ENCODE measurements around the gene MTO1. TPM values are rescaled to one million over a fixed set of nuclear protein-coding genes. Genes with fewer than 3 reads are reported as not detected.
"Not testable (repeated sequence)": the region's sequence is repeated elsewhere in the genome, so short reads cannot be mapped to it uniquely, and the experiment has no call there.

Gene MTO1
- total RNA-seq, 2 experiments from 2014 or later, result 62.1 to 66.4 TPM

DNA sequence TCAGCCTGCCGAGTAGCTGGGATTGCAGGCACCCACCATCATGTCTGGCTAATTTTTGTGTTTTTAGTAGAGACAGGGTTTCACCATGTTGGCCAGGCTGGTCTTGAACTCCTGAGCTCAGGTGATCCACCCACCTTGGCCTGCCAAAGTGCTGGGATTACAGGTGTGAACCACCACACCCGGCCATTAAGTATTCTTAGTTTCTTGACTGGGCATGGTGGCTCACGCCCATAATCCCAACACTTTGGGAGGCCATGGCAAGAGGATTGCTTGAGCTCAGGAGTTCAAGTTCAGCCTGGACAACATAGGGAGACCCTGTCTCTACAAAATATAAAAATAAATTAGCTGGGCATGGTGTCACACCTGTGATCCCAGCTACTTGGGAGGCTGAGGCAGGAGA is 80.9 kb downstream of the MTO1 start:
- H3K4me3 Mint-ChIP-seq; DNase-seq; H3K9me3 Mint-ChIP-seq; H3K27me3 Mint-ChIP-seq; H3K36me3 Mint-ChIP-seq (ENCODE audit: low read depth); H3K4me1 Mint-ChIP-seq; H3K27ac Mint-ChIP-seq: not testable (repeated sequence)
- CTCF ChIA-PET, result interaction anchor here (0.6 kb wide), 1 partner anchor 268 kb away, joined by 3 read pairs; no protein-coding TSS in a partner anchor
- POLR2A ChIA-PET, result interaction anchor here (0.7 kb wide), 1 partner anchor 21 kb away, joined by 3 read pairs; the partner anchor contains the start of gene EEF1A1

GRCh38 chr6:73542891-73543290 is 81.4 kb downstream of the MTO1 start:
- H3K27me3 Mint-ChIP-seq, result peaks cover 4% of the 10 kb centered on the region
- no peak overlapping the region for H3K27ac Mint-ChIP-seq
- ChIA-PET POLR2A (interaction anchor here (0.7 kb wide), 1 partner anchor 22 kb away, joined by 3 read pairs; the partner anchor contains the start of gene EEF1A1), CTCF (interaction anchor here (0.6 kb wide), 1 partner anchor 267 kb away, joined by 3 read pairs; no protein-coding TSS in a partner anchor)
- H3K36me3 Mint-ChIP-seq (ENCODE audit: low read depth), result no peaks in the 10 kb centered on the region
- no peak overlapping the region for H3K4me3 Mint-ChIP-seq
- no peak for DNase-seq
- H3K4me1 Mint-ChIP-seq, result peaks cover 3% of the 10 kb centered on the region
- no peaks in the 10 kb centered on the region for H3K9me3 Mint-ChIP-seq

- POLR2A ChIA-PET, result no interaction called here
- no peak for DNase-seq
- CTCF ChIA-PET, result interaction anchor here (1.3 kb wide), 1 partner anchor 9 kb away, joined by 3 read pairs; no protein-coding TSS in a partner anchor
- H3K27me3 Mint-ChIP-seq, result peaks cover 4% of the 10 kb centered on the region
- H3K4me1 Mint-ChIP-seq, result peaks cover 3% of the 10 kb centered on the region
- H3K4me3 Mint-ChIP-seq, result no peak overlapping the region
- no peaks in the 10 kb centered on the region for H3K9me3 Mint-ChIP-seq
- no peak overlapping the region for H3K27ac Mint-ChIP-seq
- no peaks in the 10 kb centered on the region for H3K36me3 Mint-ChIP-seq (ENCODE audit: low read depth)
Observed at GRCh38 chr6:73547036-73547435, 85.5 kb downstream of the MTO1 start.

GRCh38 chr6:73548458-73549446 is 87.2 kb downstream of the MTO1 start:
- peaks cover 3% of the 10 kb centered on the region for H3K4me1 Mint-ChIP-seq
- ChIA-PET POLR2A (interaction anchor here (1.0 kb wide), 1 partner anchor 25 kb away, joined by 3 read pairs; no protein-coding TSS in a partner anchor), CTCF (interaction anchor here (1.1 to 1.2 kb wide), 2 partner anchors 13 to 146 kb away, joined by 3 read pairs; no protein-coding TSS in a partner anchor)
- DNase-seq, result no peak
- H3K27ac Mint-ChIP-seq, result no peak overlapping the region
- peaks cover 4% of the 10 kb centered on the region for H3K27me3 Mint-ChIP-seq
- no peaks in the 10 kb centered on the region for H3K9me3 Mint-ChIP-seq
- H3K36me3 Mint-ChIP-seq (ENCODE audit: low read depth), result no peaks in the 10 kb centered on the region
- H3K4me3 Mint-ChIP-seq, result no peak overlapping the region

DNA sequence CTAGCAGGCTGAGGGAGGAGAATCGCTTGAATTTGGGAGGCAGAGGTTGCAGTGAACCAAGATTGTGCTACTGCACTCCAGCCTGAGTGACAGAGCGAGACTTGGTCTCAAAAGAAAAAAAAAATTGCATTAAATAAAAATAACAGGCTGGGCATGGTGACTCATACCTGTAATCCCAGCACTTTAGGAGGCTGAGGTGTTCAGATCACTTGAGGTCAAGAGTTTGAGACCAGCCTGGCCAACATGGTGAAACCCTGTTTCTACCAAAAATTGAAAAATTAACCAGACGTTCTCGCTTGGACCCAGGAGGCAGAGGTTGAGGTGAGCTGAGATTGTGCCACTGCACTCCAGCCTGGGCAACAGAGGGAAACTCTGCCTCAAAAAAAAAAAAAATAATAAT is 89.6 kb downstream of the MTO1 start:
- H3K4me3 Mint-ChIP-seq; DNase-seq; H3K27ac Mint-ChIP-seq; H3K27me3 Mint-ChIP-seq; H3K4me1 Mint-ChIP-seq; H3K36me3 Mint-ChIP-seq (ENCODE audit: low read depth); POLR2A ChIA-PET; H3K9me3 Mint-ChIP-seq: not testable (repeated sequence)
- CTCF ChIA-PET, result interaction anchor here (1.9 kb wide), 1 partner anchor 60 kb away, joined by 5 read pairs; no protein-coding TSS in a partner anchor

DNA sequence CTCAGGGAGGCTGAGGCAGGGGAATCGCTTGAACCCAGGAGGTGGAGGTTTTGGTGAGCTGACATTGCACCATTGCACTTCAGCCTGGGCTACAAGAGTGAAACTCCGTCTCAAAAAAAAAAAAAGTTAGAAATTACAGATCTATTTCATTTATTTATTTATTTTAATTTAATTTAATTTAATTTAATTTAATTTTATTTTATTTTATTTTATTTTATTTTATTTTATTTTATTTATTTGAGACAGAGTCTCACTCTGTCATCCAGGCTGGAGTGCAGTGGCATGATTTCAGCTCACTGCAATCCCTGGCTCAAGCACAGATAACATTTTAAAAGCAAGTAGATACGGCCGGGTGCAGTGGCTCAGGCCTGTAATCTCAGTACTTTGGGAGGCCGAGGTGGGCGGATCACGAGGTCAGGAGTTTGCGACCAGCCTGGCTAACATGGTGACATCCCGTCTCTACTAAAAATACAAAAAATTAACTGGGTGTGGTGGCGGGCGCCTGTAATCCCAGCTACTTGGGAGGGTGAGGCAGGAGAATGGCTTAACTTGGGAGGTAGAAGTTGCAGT is 93.9 kb downstream of the MTO1 start:
- ChIA-PET CTCF (interaction anchor here (1.7 kb wide), 1 partner anchor 55 kb away, joined by 3 read pairs; no protein-coding TSS in a partner anchor), POLR2A (interaction anchor here (0.9 kb wide), 1 partner anchor 30 kb away, joined by 3 read pairs; no protein-coding TSS in a partner anchor)
- not testable (repeated sequence) for H3K9me3 Mint-ChIP-seq; H3K27ac Mint-ChIP-seq; H3K27me3 Mint-ChIP-seq; H3K36me3 Mint-ChIP-seq (ENCODE audit: low read depth); DNase-seq; H3K4me3 Mint-ChIP-seq; H3K4me1 Mint-ChIP-seq

GRCh38 chr6:73556836-73557235 is 95.3 kb downstream of the MTO1 start:
- H3K27me3 Mint-ChIP-seq, result no peaks in the 10 kb centered on the region
- no peak overlapping the region for H3K27ac Mint-ChIP-seq
- no peaks in the 10 kb centered on the region for H3K9me3 Mint-ChIP-seq
- DNase-seq, result no peak
- CTCF ChIA-PET, result no interaction called here
- H3K36me3 Mint-ChIP-seq (ENCODE audit: low read depth), result no peaks in the 10 kb centered on the region
- POLR2A ChIA-PET, result interaction anchor here (1.1 kb wide), 1 partner anchor 28 kb away, joined by 3 read pairs; no protein-coding TSS in a partner anchor
- peaks cover 15% of the 10 kb centered on the region for H3K4me1 Mint-ChIP-seq
- H3K4me3 Mint-ChIP-seq, result no peak overlapping the region

Other genes starting within 250 kb of the MTO1 start
- under 1 TPM in 1 of 2 experiments, not detected in 1; 0.58 TPM for gene KHDC1L, start 236.2 kb upstream of the MTO1 start, total RNA-seq
- gene KHDC1, start 198.5 kb upstream of the MTO1 start, total RNA-seq, result 1 to 10 TPM; 8.5 TPM
- gene DPPA5, start 107.5 kb upstream of the MTO1 start, total RNA-seq, result not detected
- gene KHDC3L, start 99.1 kb upstream of the MTO1 start, total RNA-seq, result not detected
- gene OOEP, start 91.8 kb upstream of the MTO1 start, total RNA-seq, result under 1 TPM; 0.33 to 0.68 TPM
- under 1 TPM; 0.80 to 0.88 TPM for gene DDX43, start 66.9 kb upstream of the MTO1 start, total RNA-seq
- gene CGAS, start 9.4 kb upstream of the MTO1 start, total RNA-seq, result 10 to 100 TPM; 47.8 to 48.2 TPM
- gene EEF1A1, start 59.3 kb downstream of the MTO1 start, total RNA-seq, result 1,000 to 10,000 TPM; 7,440 to 7,455 TPM
- gene SLC17A5, start 192.3 kb downstream of the MTO1 start, total RNA-seq, result 1 to 10 TPM; 8.0 to 9.5 TPM
- 10 to 100 TPM; 13.6 to 15.0 TPM for gene CD109, start 234.5 kb downstream of the MTO1 start, total RNA-seq

Data from activated CD4-positive, alpha-beta memory T cell treated with anti-CD3 and anti-CD28 coated beads, Interleukin-2, amount 10 ng/mL, durations not matched to agents 7 days and 5 days (primary cell).